Fibroblast of the aortic adventitia (primary cell): ENCODE data around the gene SWAP70. TPM values are rescaled to one million over a fixed set of nuclear protein-coding genes. Genes with fewer than 3 reads are reported as not detected.

ENCODE experiments used
- DNase-seq: peaks from one replicate; pipeline ENCODE4 v3.0.0-alpha.2; 2010; ENCODE audit warnings: low read depth
- H3K4me3 ChIP-seq: 2 replicates; pipeline ENCODE4 v1.5.1; 2011; ENCODE audit warnings: low read depth, mild to moderate bottlenecking, control low read depth, low read length, moderate library complexity
- CTCF ChIP-seq: IDR thresholded peaks from 2 replicates; pipeline ENCODE4 v1.5.1; 2011; ENCODE audit warnings: mild to moderate bottlenecking, low read length, control low read depth, inconsistent platforms; ENCODE audit not compliant: insufficient read depth
- total RNA-seq: library from RNA; depleted of rRNA; stranded (reverse); fragments of >200 nt; gene quantifications from 2 replicates; pipeline ENCODE4 v1.2.3, GENCODE V29; 2012; ENCODE audit warnings: low replicate concordance

The SWAP70 gene
- total RNA-seq, 1 donor: 44.4 TPM

- no peak for DNase-seq
- no peak for TF ChIP-seq CTCF
- no peak overlapping the region for H3K4me3 ChIP-seq
Observed at GRCh38 chr11:9728058-9728457, 64.2 kb downstream of the SWAP70 start.

GRCh38 chr11:9731256-9731655 lies 67.4 kb downstream of the SWAP70 start:
- TF ChIP-seq CTCF: no peak
- H3K4me3 ChIP-seq: no peak overlapping the region
- no peak for DNase-seq

GRCh38 chr11:9732453-9732852 lies 68.6 kb downstream of the SWAP70 start:
- no peak overlapping the region for H3K4me3 ChIP-seq
- TF ChIP-seq CTCF: no peak
- DNase-seq: no peak

GRCh38 chr11:9733212-9733611 lies 69.3 kb downstream of the SWAP70 start:
- no peak for DNase-seq
- H3K4me3 ChIP-seq: no peak overlapping the region
- no peak for TF ChIP-seq CTCF

GRCh38 chr11:9735236-9735635 lies 71.4 kb downstream of the SWAP70 start:
- DNase-seq: no peak
- TF ChIP-seq CTCF: no peak
- no peak overlapping the region for H3K4me3 ChIP-seq

GRCh38 chr11:9735919-9736318 lies 72.0 kb downstream of the SWAP70 start:
- H3K4me3 ChIP-seq: no peak overlapping the region
- TF ChIP-seq CTCF: no peak
- no peak for DNase-seq

GRCh38 chr11:9736365-9736764 lies 72.5 kb downstream of the SWAP70 start:
- no peak for DNase-seq
- no peak for TF ChIP-seq CTCF
- no peak overlapping the region for H3K4me3 ChIP-seq
